Mesodermal cell (in vitro differentiated cells): Measurements from ENCODE around the gene MED13. TPM values are rescaled to one million over a fixed set of nuclear protein-coding genes. Genes with fewer than 3 reads are reported as not detected.

ENCODE experiments used
- H3K27ac ChIP-seq: 2 replicates; pipeline ENCODE4 v1.7.0; 2013; ENCODE audit warnings: mild to moderate bottlenecking, low read depth, low read length, moderate library complexity; ENCODE audit not compliant: severe bottlenecking
- H3K36me3 ChIP-seq: 2 replicates; pipeline ENCODE4 v1.7.1; 2013; ENCODE audit warnings: mild to moderate bottlenecking, low read length, moderate library complexity; ENCODE audit not compliant: control insufficient read depth, insufficient read depth
- H3K4me1 ChIP-seq: one replicate; pipeline ENCODE4 v1.7.1; 2013; ENCODE audit warnings: mild to moderate bottlenecking, low read length; ENCODE audit not compliant: insufficient read depth, control insufficient read depth, poor library complexity, severe bottlenecking
- H3K4me3 ChIP-seq: 2 replicates; pipeline ENCODE4 v1.7.0; 2013; ENCODE audit warnings: low read length, control low read depth, mild to moderate bottlenecking; ENCODE audit not compliant: insufficient read depth, poor library complexity, severe bottlenecking; ENCODE audit errors: extremely low read depth
- H3K9me3 ChIP-seq: 2 replicates; pipeline ENCODE4 v1.7.1; 2013; ENCODE audit warnings: mild to moderate bottlenecking, low read length, moderate library complexity; ENCODE audit not compliant: control insufficient read depth
- WGBS, 2 experiments: methylation state at CpG; one replicate each; pipeline ENCODE4 v1.1.5; 2013; ENCODE audit warnings: missing lambda C conversion rate in 2 of 2; ENCODE audit not compliant: insufficient coverage in 2 of 2; 5-methylcytosine and 5-hydroxymethylcytosine counted together
- polyA plus RNA-seq, 2 experiments: library from polyadenylated mRNA; stranded (reverse); fragments of 50-300 nt; gene quantifications; one replicate each; pipeline ENCODE4 v1.2.3, GENCODE V29; 2013

The MED13 gene
- polyA plus RNA-seq (2013, experiment 1 of 2) = 24.6 TPM
- 30.4 TPM for polyA plus RNA-seq (2013, experiment 2 of 2)

GRCh38 chr17:62064791-62065563, at the start of gene MED13:
TSS of gene MED13 (minus strand) at chr17:62065278. CDS start at chr17:62065205, 73 bp downstream.
- H3K9me3 ChIP-seq = no peaks in the 10 kb centered on the region
- H3K4me1 ChIP-seq = peaks cover 11% of the 10 kb centered on the region
- H3K4me3 ChIP-seq = peak within 1 kb of the TSS; percentile 91
- peak within 1 kb of the TSS; percentile 98 for H3K27ac ChIP-seq
- 0 to 1% methylated on average over 16 to 22 of the region's 79 CpGs for WGBS, 2 experiments
- H3K36me3 ChIP-seq = peaks cover 21% of the 10 kb centered on the region

GRCh38 chr17:62112229-62112628, 47.2 kb upstream of the MED13 start:
- Histone ChIP-seq H3K4me3 (no peak overlapping the region), H3K9me3 (no peaks in the 10 kb centered on the region), H3K36me3 (no peaks in the 10 kb centered on the region), H3K27ac (no peak overlapping the region), H3K4me1 (no peaks in the 10 kb centered on the region)
- 83% methylated on average over 1 of the region's 2 CpGs; no CpG with 5 or more reads in 1 of the 2 experiments for WGBS, 2 experiments

- H3K4me3 ChIP-seq = no peak overlapping the region
- no peaks in the 10 kb centered on the region for H3K4me1 ChIP-seq
- no peaks in the 10 kb centered on the region for H3K36me3 ChIP-seq
- H3K9me3 ChIP-seq = no peaks in the 10 kb centered on the region
- no peak overlapping the region for H3K27ac ChIP-seq
- 65 to 70% methylated on average over 4 to 5 of the region's 7 CpGs for WGBS, 2 experiments
These were observed 46.6 kb upstream of the MED13 start for GRCh38 chr17:62111562-62112171.

- no peak overlapping the region for H3K27ac ChIP-seq
- H3K9me3 ChIP-seq = no peaks in the 10 kb centered on the region
- H3K36me3 ChIP-seq = no peaks in the 10 kb centered on the region
- H3K4me1 ChIP-seq = no peaks in the 10 kb centered on the region
- 71 to 88% methylated on average over 1 to 3 of the region's 3 CpGs for WGBS, 2 experiments
- H3K4me3 ChIP-seq = no peak overlapping the region
These were observed 45.9 kb upstream of the MED13 start for GRCh38 chr17:62110923-62111484.

- H3K4me1 ChIP-seq = no peaks in the 10 kb centered on the region
- 90 to 100% methylated on average over 3 of the region's 4 CpGs for WGBS, 2 experiments
- H3K9me3 ChIP-seq = no peaks in the 10 kb centered on the region
- H3K27ac ChIP-seq = no peak overlapping the region
- no peak overlapping the region for H3K4me3 ChIP-seq
- H3K36me3 ChIP-seq = no peaks in the 10 kb centered on the region
These were observed 44.8 kb upstream of the MED13 start for GRCh38 chr17:62109924-62110323.

- H3K9me3 ChIP-seq = no peaks in the 10 kb centered on the region
- no peak overlapping the region for H3K27ac ChIP-seq
- no peak overlapping the region for H3K4me3 ChIP-seq
- 29 to 53% methylated on average over 2 of the region's 2 CpGs for WGBS, 2 experiments
- no peaks in the 10 kb centered on the region for H3K4me1 ChIP-seq
- H3K36me3 ChIP-seq = no peaks in the 10 kb centered on the region
These were observed 44.4 kb upstream of the MED13 start for GRCh38 chr17:62109378-62109902.

- Histone ChIP-seq H3K4me1 (no peaks in the 10 kb centered on the region), H3K9me3 (no peaks in the 10 kb centered on the region), H3K27ac (no peak overlapping the region), H3K4me3 (no peak overlapping the region), H3K36me3 (no peaks in the 10 kb centered on the region)
- WGBS, 2 experiments = 100% methylated on average over 1 of the region's 1 CpG; no CpG with 5 or more reads in 1 of the 2 experiments
These were observed 40.8 kb upstream of the MED13 start for GRCh38 chr17:62105861-62106260.

GRCh38 chr17:62105357-62105756, 40.3 kb upstream of the MED13 start:
- no peak overlapping the region for H3K4me3 ChIP-seq
- no peaks in the 10 kb centered on the region for H3K36me3 ChIP-seq
- H3K27ac ChIP-seq = no peak overlapping the region
- 76 to 89% methylated on average over 1 to 2 of the region's 3 CpGs for WGBS, 2 experiments
- H3K4me1 ChIP-seq = no peaks in the 10 kb centered on the region
- no peaks in the 10 kb centered on the region for H3K9me3 ChIP-seq

GRCh38 chr17:62101515-62101914, 36.4 kb upstream of the MED13 start:
- Histone ChIP-seq H3K9me3 (no peaks in the 10 kb centered on the region), H3K4me1 (no peaks in the 10 kb centered on the region), H3K4me3 (no peak overlapping the region), H3K36me3 (no peaks in the 10 kb centered on the region), H3K27ac (no peak overlapping the region)
- WGBS, 2 experiments = 85 to 97% methylated on average over 3 of the region's 4 CpGs

GRCh38 chr17:62101090-62101489, 36.0 kb upstream of the MED13 start:
- H3K4me1 ChIP-seq = no peaks in the 10 kb centered on the region
- H3K27ac ChIP-seq = no peak overlapping the region
- H3K9me3 ChIP-seq = no peaks in the 10 kb centered on the region
- H3K36me3 ChIP-seq = no peaks in the 10 kb centered on the region
- no peak overlapping the region for H3K4me3 ChIP-seq
